Fibroblast of lung (primary cell): ENCODE measurements around the gene KLC1. TPM values are rescaled to one million over a fixed set of nuclear protein-coding genes. Genes with fewer than 3 reads are reported as not detected.

Experiments used
- DNase-seq, 2 donors: peaks; one replicate each; pipeline versions ENCODE4 v3.0.0 to v3.0.0-alpha.2; 2010; ENCODE audit warnings: low read depth in 2 of 2
- H2AFZ ChIP-seq: 2 replicates; pipeline ENCODE4 v1.5.1; 2012; ENCODE audit warnings: low read length, control low read depth, inconsistent platforms
- H3K27ac ChIP-seq: 2 replicates; pipeline ENCODE4 v1.5.1; 2011; ENCODE audit warnings: low read length, control low read depth; ENCODE audit not compliant: insufficient read depth
- H3K27me3 ChIP-seq: 2 replicates; pipeline ENCODE4 v1.5.1; 2011; ENCODE audit warnings: mild to moderate bottlenecking, low read length; ENCODE audit not compliant: control insufficient read depth, insufficient read depth
- H3K36me3 ChIP-seq: 2 replicates; pipeline ENCODE4 v1.5.1; 2011; ENCODE audit warnings: low read length; ENCODE audit not compliant: control insufficient read depth, insufficient read depth
- H3K4me1 ChIP-seq: 2 replicates; pipeline ENCODE4 v1.5.1; 2011; ENCODE audit warnings: low read length; ENCODE audit not compliant: control insufficient read depth, insufficient read depth; ENCODE audit errors: extremely low read depth
- H3K4me2 ChIP-seq: 2 replicates; pipeline ENCODE4 v1.5.1; 2011; ENCODE audit warnings: low read length, control low read depth; ENCODE audit not compliant: insufficient read depth; ENCODE audit errors: extremely low read depth
- H3K4me3 ChIP-seq, 4 experiments: fragments of 200-600 bp in 1 of 4; sonication (generic) in 1 of 4; replicated peaks in 1 of 4; 2 replicates each; pipeline ENCODE4 v1.5.1; 2011 to 2016; ENCODE audit warnings: low read length in 4 of 4, low read depth in 3 of 4, mild to moderate bottlenecking in 3 of 4, control low read depth in 2 of 4, inconsistent platforms in 1 of 4, mixed read lengths in 1 of 4; ENCODE audit not compliant: insufficient read depth in 1 of 4; ENCODE audit errors: control extremely low read depth in 1 of 4
- H3K79me2 ChIP-seq: 2 replicates; pipeline ENCODE4 v1.5.1; 2012; ENCODE audit warnings: mild to moderate bottlenecking, low read length, inconsistent platforms; ENCODE audit not compliant: control insufficient read depth, insufficient read depth
- H3K9ac ChIP-seq: 2 replicates; pipeline ENCODE4 v1.5.1; 2011; ENCODE audit warnings: mild to moderate bottlenecking, low read length, control low read depth; ENCODE audit not compliant: insufficient read depth
- H3K9me3 ChIP-seq: 2 replicates; pipeline ENCODE4 v1.5.1; 2012; ENCODE audit warnings: low read depth, low read length; ENCODE audit not compliant: control insufficient read depth, insufficient read depth
- H4K20me1 ChIP-seq: 2 replicates; pipeline ENCODE4 v1.5.1; 2011; ENCODE audit warnings: low read length; ENCODE audit not compliant: control insufficient read depth, insufficient read depth; ENCODE audit errors: extremely low read depth
- CTCF ChIP-seq, 2 donors: IDR thresholded peaks in 1 of 2; conservative IDR thresholded peaks in 1 of 2; 1 replicate in 1 of 2; 2 replicates in 1 of 2; pipeline ENCODE4 v1.5.1; 2011 to 2012; ENCODE audit warnings: low read length in 2 of 2, control low read depth in 1 of 2, inconsistent platforms in 1 of 2, low read depth in 1 of 2, mild to moderate bottlenecking in 1 of 2
- EZH2 ChIP-seq: IDR thresholded peaks from 2 replicates; pipeline ENCODE4 v1.5.1; 2012; ENCODE audit warnings: low read length, control low read depth, mild to moderate bottlenecking; ENCODE audit errors: missing control alignments
- polyA plus RNA-seq, 2 donors: library from polyadenylated mRNA; depleted of rRNA in 1 of 2; stranded (reverse) in 1 of 2; unstranded in 1 of 2; fragments of >200 nt; gene quantifications; 2 replicates each; pipeline ENCODE4 v1.2.1, GENCODE V29; 2011 to 2012; ENCODE audit warnings: missing spikeins in 1 of 2
- total RNA-seq: library from RNA; depleted of rRNA; stranded (reverse); fragments of >200 nt; gene quantifications from 2 replicates; pipeline ENCODE4 v1.2.1, GENCODE V29; 2014

Gene KLC1
- total and polyA plus RNA-seq, 2 donors (not counting 1 experiment from before 2014, with no cell fraction given): 180 to 219 TPM

DNA sequence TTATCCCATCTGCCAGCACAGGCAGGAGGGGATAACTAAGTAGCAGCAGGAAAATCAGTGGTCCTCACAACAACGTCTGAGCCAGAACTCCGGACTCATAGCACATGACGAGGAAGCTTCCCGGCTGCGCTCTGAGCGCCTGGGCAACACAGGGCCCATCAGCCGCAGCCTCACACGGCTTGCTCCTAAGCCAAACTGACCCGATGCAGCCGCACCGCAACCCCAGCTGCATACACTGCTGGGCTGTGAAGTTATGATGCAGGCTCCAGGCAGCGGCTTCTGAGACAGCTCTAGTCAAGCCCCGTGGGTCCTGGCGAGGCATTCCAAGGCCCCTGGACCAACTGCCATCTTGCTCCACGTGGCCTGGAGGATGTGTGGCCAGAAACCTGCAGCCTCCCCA is 114.7 kb downstream of the KLC1 start:
- Histone ChIP-seq H4K20me1 (no peaks in the 10 kb centered on the region), H3K9me3 (no peaks in the 10 kb centered on the region), H3K27ac (no peak overlapping the region), H2AFZ (no peak overlapping the region), H3K79me2 (no peaks in the 10 kb centered on the region), H3K4me2 (no peak overlapping the region), H3K36me3 (no peaks in the 10 kb centered on the region), H3K9ac (no peak overlapping the region), H3K4me1 (peaks cover 2% of the 10 kb centered on the region), H3K27me3 (no peaks in the 10 kb centered on the region), H3K4me3 (no peak overlapping the region)
- TF ChIP-seq EZH2: no peak
- no peak for TF ChIP-seq CTCF (conservative IDR thresholded peaks at IDR 0.05 in 1 of 2, IDR thresholded peaks at IDR 0.05 in 1 of 2; ENCODE audit: low read depth in 1 of 2, low read length in 2 of 2)
- DNase-seq: no peak

DNA sequence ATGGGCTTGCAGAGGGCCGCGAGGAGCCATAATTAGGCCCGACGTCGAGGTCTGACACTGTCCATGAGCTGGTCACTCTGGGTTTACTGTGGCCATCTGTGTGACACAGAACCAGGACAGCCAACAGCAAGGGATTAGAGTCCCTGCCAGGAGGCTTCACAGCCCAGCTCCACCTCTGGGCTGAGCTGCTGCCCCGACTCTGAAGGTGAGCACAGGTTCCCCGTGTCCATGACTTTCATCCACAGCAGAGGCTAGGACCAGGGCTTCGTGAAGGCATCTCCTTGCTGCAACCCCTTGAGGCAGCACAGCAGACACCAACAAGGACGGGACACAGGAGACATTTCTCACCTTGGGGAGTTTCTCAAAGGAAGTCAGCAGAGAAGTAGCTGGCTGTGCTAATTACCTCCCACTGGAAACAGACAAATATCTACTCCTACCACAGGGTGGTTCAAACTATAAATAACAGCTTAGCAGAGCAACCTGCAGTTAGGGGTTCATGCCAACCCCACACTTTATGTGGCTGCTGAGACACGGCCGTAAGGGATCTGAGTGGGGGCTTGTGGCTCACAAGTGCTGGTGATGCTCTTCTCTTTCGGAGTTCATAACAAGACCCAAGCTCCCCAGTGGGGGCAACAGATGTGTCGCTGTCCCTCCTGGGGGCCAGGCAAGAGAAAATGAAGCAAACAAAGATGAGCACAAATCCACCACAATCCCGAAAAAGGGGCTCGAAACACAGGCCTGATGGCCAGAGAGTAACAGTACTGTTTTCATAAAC is 115.8 kb downstream of the KLC1 start:
- no peaks in the 10 kb centered on the region for H4K20me1 ChIP-seq
- H3K4me2 ChIP-seq: no peak overlapping the region
- no peak for TF ChIP-seq EZH2
- TF ChIP-seq CTCF (conservative IDR thresholded peaks at IDR 0.05 in 1 of 2, IDR thresholded peaks at IDR 0.05 in 1 of 2; ENCODE audit: low read depth in 1 of 2, low read length in 2 of 2): no peak
- H3K4me1 ChIP-seq: peaks cover 2% of the 10 kb centered on the region
- no peak overlapping the region for H3K27ac ChIP-seq
- no peaks in the 10 kb centered on the region for H3K9me3 ChIP-seq
- H3K4me3 ChIP-seq: no peak overlapping the region
- H3K36me3 ChIP-seq: no peaks in the 10 kb centered on the region
- H2AFZ ChIP-seq: no peak overlapping the region
- no peak for DNase-seq
- no peak overlapping the region for H3K9ac ChIP-seq
- H3K79me2 ChIP-seq: no peaks in the 10 kb centered on the region
- no peaks in the 10 kb centered on the region for H3K27me3 ChIP-seq

- Histone ChIP-seq H3K4me2 (no peak overlapping the region), H3K27ac (no peak overlapping the region), H3K4me1 (peaks cover 2% of the 10 kb centered on the region), H3K9me3 (no peaks in the 10 kb centered on the region), H3K9ac (no peak overlapping the region), H4K20me1 (no peaks in the 10 kb centered on the region), H2AFZ (no peak overlapping the region), H3K4me3 (no peak overlapping the region), H3K79me2 (no peaks in the 10 kb centered on the region), H3K36me3 (no peaks in the 10 kb centered on the region), H3K27me3 (no peaks in the 10 kb centered on the region)
- no peak for DNase-seq
- TF ChIP-seq EZH2 (no peak), CTCF (conservative IDR thresholded peaks at IDR 0.05 in 1 of 2, IDR thresholded peaks at IDR 0.05 in 1 of 2; ENCODE audit: low read depth in 1 of 2, low read length in 2 of 2) (no peak)
Observed at GRCh38 chr14:103745424-103745823, 116.4 kb downstream of the KLC1 start.
